ENCODE data around the gene NUDT9.

- no peak for TF ChIP-seq POLR2A (IDR thresholded peaks at IDR 0.05)
- no peak for TF ChIP-seq CTCF (IDR thresholded peaks at IDR 0.05)
Measured at GRCh38 chr4:87490664-87491369, 68.4 kb downstream of the NUDT9 start.

Measured in thyroid gland (tissue), 4 donors.